A673 (cell line): ENCODE results near the gene NR6A1.

Experiments
- EZH2 ChIP-seq: fragments of 200-600 bp; sonication (generic); IDR thresholded peaks from 2 replicates; pipeline ENCODE4 v1.6.1; 2017; ENCODE audit warnings: borderline replicate concordance, low read depth, mild to moderate bottlenecking, mixed read lengths, antibody characterized with exemption, low read length; ENCODE audit not compliant: poor library complexity, severe bottlenecking
- TF ChIP-seq, protein P1 (sequence below): fragments of 300-800, 200-600 bp; sonication (generic); conservative IDR thresholded peaks from 2 replicates; pipeline ENCODE4 v1.5.1; 2017; ENCODE audit warnings: low read depth, mild to moderate bottlenecking, antibody characterized with exemption, low read length, moderate library complexity, mixed read lengths

DNA sequence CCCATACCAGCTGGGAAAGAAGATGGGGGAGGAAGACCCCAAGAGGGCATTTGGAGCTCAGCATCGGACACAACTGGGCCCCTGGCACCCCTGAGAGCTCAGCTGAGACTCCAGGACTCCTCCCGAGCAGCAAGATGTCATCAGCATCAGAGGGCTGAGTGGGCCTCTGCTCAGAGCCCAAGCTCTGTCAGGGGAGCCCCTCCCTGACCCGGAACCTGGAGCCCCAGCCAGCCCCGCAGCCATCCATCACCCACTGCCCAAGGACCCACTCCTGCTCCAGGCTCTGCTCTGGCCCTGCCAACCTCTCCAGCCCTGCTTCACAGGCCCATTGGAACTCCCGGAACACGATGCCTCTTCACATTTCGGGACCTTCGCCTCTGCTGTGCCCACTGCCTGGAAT lies 273.7 kb downstream of the NR6A1 start:
- TF ChIP-seq, protein P1, sequence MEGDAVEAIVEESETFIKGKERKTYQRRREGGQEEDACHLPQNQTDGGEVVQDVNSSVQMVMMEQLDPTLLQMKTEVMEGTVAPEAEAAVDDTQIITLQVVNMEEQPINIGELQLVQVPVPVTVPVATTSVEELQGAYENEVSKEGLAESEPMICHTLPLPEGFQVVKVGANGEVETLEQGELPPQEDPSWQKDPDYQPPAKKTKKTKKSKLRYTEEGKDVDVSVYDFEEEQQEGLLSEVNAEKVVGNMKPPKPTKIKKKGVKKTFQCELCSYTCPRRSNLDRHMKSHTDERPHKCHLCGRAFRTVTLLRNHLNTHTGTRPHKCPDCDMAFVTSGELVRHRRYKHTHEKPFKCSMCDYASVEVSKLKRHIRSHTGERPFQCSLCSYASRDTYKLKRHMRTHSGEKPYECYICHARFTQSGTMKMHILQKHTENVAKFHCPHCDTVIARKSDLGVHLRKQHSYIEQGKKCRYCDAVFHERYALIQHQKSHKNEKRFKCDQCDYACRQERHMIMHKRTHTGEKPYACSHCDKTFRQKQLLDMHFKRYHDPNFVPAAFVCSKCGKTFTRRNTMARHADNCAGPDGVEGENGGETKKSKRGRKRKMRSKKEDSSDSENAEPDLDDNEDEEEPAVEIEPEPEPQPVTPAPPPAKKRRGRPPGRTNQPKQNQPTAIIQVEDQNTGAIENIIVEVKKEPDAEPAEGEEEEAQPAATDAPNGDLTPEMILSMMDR: no peak
- no peak for TF ChIP-seq EZH2
